ENCODE data around the gene GCH1.
"Not testable (repeated sequence)": the region's sequence is repeated elsewhere in the genome, so short reads cannot be mapped to it uniquely, and the experiment has no call there.

The GCH1 gene

GRCh38 chr14:54906075-54906474 is 3.4 kb upstream of the GCH1 start:
- DNase-seq, result peak; percentile 44

- DNase-seq, result peak; percentile 91
Observed at GRCh38 chr14:54902143-54902520, 494 bp downstream of the GCH1 start.

- peak; percentile 21 for DNase-seq
Observed at GRCh38 chr14:54901380-54902142, 1.1 kb downstream of the GCH1 start.

- no peak for DNase-seq
Observed at GRCh38 chr14:54899573-54899972, 3.1 kb downstream of the GCH1 start.

- DNase-seq, result not testable (repeated sequence)
Observed at GRCh38 chr14:54897809-54898555, 4.6 kb downstream of the GCH1 start.

- DNase-seq, result no peak
Observed at GRCh38 chr14:54895683-54896082, 6.9 kb downstream of the GCH1 start.

GRCh38 chr14:54894995-54895394 is 7.6 kb downstream of the GCH1 start:
- DNase-seq, result peak; percentile 30

GRCh38 chr14:54893151-54893760 is 9.4 kb downstream of the GCH1 start:
- peak; percentile 56 for DNase-seq

GRCh38 chr14:54891471-54892245 is 11.0 kb downstream of the GCH1 start:
- no peak for DNase-seq

GRCh38 chr14:54890788-54891187 is 11.8 kb downstream of the GCH1 start:
- no peak for DNase-seq

GRCh38 chr14:54889919-54890318 is 12.7 kb downstream of the GCH1 start:
- DNase-seq, result no peak

- no peak for DNase-seq
Observed at GRCh38 chr14:54882521-54882920, 20.1 kb downstream of the GCH1 start.

GRCh38 chr14:54881761-54882401 is 20.7 kb downstream of the GCH1 start:
- DNase-seq, result peak; percentile 50

GRCh38 chr14:54881235-54881760 is 21.3 kb downstream of the GCH1 start:
- peak; percentile 72 for DNase-seq

GRCh38 chr14:54877703-54878021 is 25.0 kb downstream of the GCH1 start:
- no peak for DNase-seq

- DNase-seq, result no peak
Observed at GRCh38 chr14:54877015-54877702, 25.5 kb downstream of the GCH1 start.

- not testable (repeated sequence) for DNase-seq
Observed at GRCh38 chr14:54875648-54876047, 27.0 kb downstream of the GCH1 start.

GRCh38 chr14:54870154-54871090 is 32.2 kb downstream of the GCH1 start:
- DNase-seq, result not testable (repeated sequence)

- DNase-seq, result no peak
Observed at GRCh38 chr14:54867011-54867410, 35.6 kb downstream of the GCH1 start.

GRCh38 chr14:54866588-54866987 is 36.0 kb downstream of the GCH1 start:
- no peak for DNase-seq

GRCh38 chr14:54864526-54864925 is 38.1 kb downstream of the GCH1 start:
- DNase-seq, result no peak

All from activated CD4-positive, alpha-beta T cell treated with anti-CD3 and anti-CD28 coated beads, Interleukin-10, Interleukin-2, amounts not matched to agents 100 ng/mL and 50 ng/mL, durations not matched to agents 16 hours and 8 hours (primary cell).